Aorta (tissue), 5 donors: ENCODE measurements around the gene HSD3B7. TPM values are rescaled to one million over a fixed set of nuclear protein-coding genes. Genes with fewer than 3 reads are reported as not detected.
A peak's percentile ranks its signal among the peaks of the same experiment; 100 is the strongest.

Experiments
- ATAC-seq: fragments of 200-7000 bp; cut with Tn5 transposase; one replicate; pipeline ENCODE4 v1.9.1; 2022; ENCODE audit warnings: moderate library complexity; ENCODE audit not compliant: low FRiP score
- DNase-seq, 2 donors: peaks; one replicate each; pipeline ENCODE4 v3.0.0-alpha.2; 2020
- H3K27ac ChIP-seq, 2 donors: one replicate each; pipeline ENCODE4 v1.5.1; 2013; ENCODE audit warnings: low read length in 2 of 2, mild to moderate bottlenecking in 2 of 2, moderate library complexity in 2 of 2, control low read depth in 1 of 2, inconsistent platforms in 1 of 2, low read depth in 1 of 2
- H3K27me3 ChIP-seq, 2 donors: one replicate each; pipeline ENCODE4 v1.6.1; 2013; ENCODE audit warnings: control low read depth in 1 of 2, low read length in 1 of 2, mild to moderate bottlenecking in 1 of 2, moderate library complexity in 1 of 2; ENCODE audit not compliant: insufficient read depth in 2 of 2, control insufficient read depth in 1 of 2
- H3K36me3 ChIP-seq, 2 donors: one replicate each; pipeline ENCODE4 v1.6.1; 2013; ENCODE audit warnings: control low read depth in 1 of 2, low read length in 1 of 2, mild to moderate bottlenecking in 1 of 2; ENCODE audit not compliant: insufficient read depth in 2 of 2, control insufficient read depth in 1 of 2
- H3K4me1 ChIP-seq, 2 donors: one replicate each; pipeline ENCODE4 v1.6.1; 2013; ENCODE audit warnings: low read length in 2 of 2, control low read depth in 1 of 2, mild to moderate bottlenecking in 1 of 2, moderate library complexity in 1 of 2; ENCODE audit not compliant: insufficient read depth in 2 of 2, control insufficient read depth in 1 of 2
- H3K4me3 ChIP-seq, 2 donors: one replicate each; pipeline ENCODE4 v1.5.1; 2013; ENCODE audit warnings: low read length in 2 of 2, control low read depth in 1 of 2, mild to moderate bottlenecking in 1 of 2
- H3K9me3 ChIP-seq: one replicate; pipeline ENCODE4 v1.6.1; 2013; ENCODE audit warnings: mild to moderate bottlenecking, low read length; ENCODE audit not compliant: control insufficient read depth
- WGBS, 2 donors: extraction: QIAGEN DNeasy Blood & Tissue Kit; methylation state at CpG; one replicate each; pipeline ENCODE4 v1.1.7; 2013; 5-methylcytosine and 5-hydroxymethylcytosine counted together
- intact Hi-C, 2 donors: fragments of 100-400 bp; cut with DNase I; formaldehyde crosslinking; loops; one replicate each; pipeline versions ENCODE4 v1.14.2 to v1.15.0; 2022
- polyA plus RNA-seq, 2 donors: library from polyadenylated mRNA; stranded (reverse); fragments of 200-250 nt; gene quantifications; one replicate each; pipeline ENCODE4 v1.2.3, GENCODE V29; 2013
- total RNA-seq, 2 donors: library from RNA; stranded (reverse); fragmentation: NEBNext Ultra II Directional; extraction: Animal tissue kit (Norgen Biotek cat#: 25700); gene quantifications; one replicate each; pipeline ENCODE4 v1.2.1, GENCODE V29; 2021
- donor health status: healthy with polysubstance abuse.
- donor health status: Bipolar disorder and iron deficiency.
- donor health status: DM: no; HTN: no; CAD: no.
- donor health status: DM: no; HTN: no; CAD: no.
- donor health status: DM: yes; HTN: yes; CAD: no.

The HSD3B7 gene
- total and polyA plus RNA-seq, 4 donors = 8.6 to 31.3 (median 12.0) TPM

DNA sequence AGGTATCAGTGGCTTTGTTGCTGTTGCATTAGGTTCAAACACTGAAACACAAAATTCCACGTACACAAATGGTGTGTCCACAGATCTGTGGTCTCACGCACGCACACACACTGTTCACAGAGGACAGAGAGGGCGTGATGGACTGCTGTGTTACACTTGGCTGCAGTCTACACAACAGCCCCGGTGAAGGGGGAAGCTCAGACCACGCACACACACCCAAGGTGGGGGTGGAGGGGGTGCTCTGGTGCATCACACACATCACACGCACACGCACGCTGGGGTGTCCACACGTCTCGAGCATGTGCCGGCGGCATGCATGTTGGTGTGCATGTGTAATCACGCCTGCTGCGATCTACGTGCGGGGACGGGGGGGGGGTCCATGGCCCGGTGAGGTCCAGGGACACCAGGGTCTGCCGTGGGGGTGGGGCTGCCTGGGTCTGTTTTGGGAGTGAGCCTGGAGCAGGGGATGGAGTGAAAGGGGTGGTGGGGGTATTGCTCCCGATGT, 7.3 kb downstream of the HSD3B7 start:
- WGBS, 2 donors = 86 to 87% methylated on average over 20 to 21 of the region's 21 CpGs
- DNase-seq = no peak
- Histone ChIP-seq H3K4me3 (no peak overlapping the region), H3K4me1 (no peaks in the 10 kb centered on the region), H3K36me3 (no peaks in the 10 kb centered on the region), H3K27me3 (no peaks in the 10 kb centered on the region), H3K9me3 (no peaks in the 10 kb centered on the region), H3K27ac (no peak overlapping the region)
- intact Hi-C loops = no loop called here
- ATAC-seq = no peak

- no peaks in the 10 kb centered on the region for H3K27me3 ChIP-seq
- H3K36me3 ChIP-seq = no peaks in the 10 kb centered on the region
- H3K4me3 ChIP-seq = no peak overlapping the region
- ATAC-seq = no peak
- intact Hi-C loops = no loop called here
- 87% methylated on average over 29 of the region's 29 CpGs for WGBS, 2 donors
- no peak for DNase-seq
- no peaks in the 10 kb centered on the region for H3K4me1 ChIP-seq
- H3K9me3 ChIP-seq = no peaks in the 10 kb centered on the region
- no peak overlapping the region for H3K27ac ChIP-seq
Observed at GRCh38 chr16:30992931-30993816, 8.2 kb downstream of the HSD3B7 start.

GRCh38 chr16:30995927-30996323, 10.9 kb downstream of the HSD3B7 start:
- Histone ChIP-seq H3K4me1 (no peaks in the 10 kb centered on the region), H3K36me3 (no peaks in the 10 kb centered on the region), H3K27me3 (no peaks in the 10 kb centered on the region), H3K27ac (no peak overlapping the region), H3K9me3 (no peaks in the 10 kb centered on the region), H3K4me3 (no peak overlapping the region)
- 77 to 78% methylated on average over 11 of the region's 11 CpGs for WGBS, 2 donors
- ATAC-seq (no peak), DNase-seq (no peak)
- intact Hi-C loops = loop anchor here in 1 of 2 donors (2.0 to 5.0 kb wide), 3 partner anchors 37 to 146 kb away; partner anchors contain the start of genes STX4, ZNF646 and ZNF668

- Histone ChIP-seq H3K36me3 (no peaks in the 10 kb centered on the region), H3K9me3 (no peaks in the 10 kb centered on the region), H3K4me3 (peak overlapping the region; percentile 29 to 47), H3K27ac (no peak overlapping the region), H3K27me3 (no peaks in the 10 kb centered on the region), H3K4me1 (no peaks in the 10 kb centered on the region)
- ATAC-seq = peak; percentile 14
- WGBS, 2 donors = 19 to 25% methylated on average over 23 of the region's 23 CpGs
- intact Hi-C loops = loop anchor here in 1 of 2 donors (2.0 to 5.0 kb wide), 3 partner anchors 36 to 146 kb away; partner anchors contain the start of genes STX4, ZNF646 and ZNF668
- peak in 1 of 2 donors; percentile 85 for DNase-seq
Observed at GRCh38 chr16:30996324-30996984, 11.4 kb downstream of the HSD3B7 start.

DNA sequence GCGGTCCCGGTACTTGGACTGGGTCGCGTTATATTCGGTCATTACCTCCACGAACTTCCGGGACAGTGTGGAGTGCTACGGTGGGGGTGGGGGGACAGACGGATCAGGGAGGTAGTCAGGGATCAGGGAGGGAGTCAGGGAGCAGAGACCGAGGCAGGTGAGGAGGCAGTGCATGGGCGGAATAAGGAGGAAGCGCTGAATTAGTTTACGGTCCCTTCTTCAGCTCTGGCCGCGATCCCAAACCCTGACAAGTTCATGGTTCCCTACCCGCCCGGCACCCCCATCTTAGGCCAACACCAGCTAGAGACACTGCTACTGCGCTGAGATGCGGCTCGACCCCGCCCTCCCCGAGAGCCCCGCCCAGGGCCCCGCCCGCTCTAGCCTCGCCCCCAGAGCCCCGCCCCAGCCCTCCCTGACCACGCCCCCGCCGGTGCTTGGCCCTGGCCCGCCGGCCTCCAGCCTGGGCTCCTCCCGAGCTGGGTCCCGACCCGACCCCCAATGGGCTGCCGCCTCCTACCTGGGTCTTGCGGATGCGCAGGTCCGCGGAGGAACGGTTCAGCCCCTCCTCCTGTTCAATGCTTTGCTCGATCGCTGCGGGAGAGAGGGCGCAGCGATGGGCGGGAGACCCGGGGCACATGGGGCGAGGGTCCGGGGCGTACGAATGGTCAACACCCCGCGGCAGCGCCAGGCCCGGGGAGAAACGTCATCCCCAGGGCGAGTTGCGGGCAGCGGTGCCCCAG, 12.1 kb downstream of the HSD3B7 start:
- Histone ChIP-seq H3K9me3 (no peaks in the 10 kb centered on the region), H3K36me3 (no peaks in the 10 kb centered on the region), H3K4me3 (peak overlapping the region; percentile 29 to 47), H3K27me3 (no peaks in the 10 kb centered on the region), H3K4me1 (no peaks in the 10 kb centered on the region), H3K27ac (peak overlapping the region in 1 of 2 donors; percentile 69)
- 2 to 4% methylated on average over 44 to 60 of the region's 60 CpGs for WGBS, 2 donors
- intact Hi-C loops = loop anchor here in 1 of 2 donors (2.0 to 5.0 kb wide), 3 partner anchors 36 to 145 kb away; partner anchors contain the start of genes STX4, ZNF646 and ZNF668
- ATAC-seq (peak; percentile 93), DNase-seq (peak; percentile 89 to 96)

- ATAC-seq = peak; percentile 30
- WGBS, 2 donors = 42 to 52% methylated on average over 21 of the region's 21 CpGs
- H3K27me3 ChIP-seq = no peaks in the 10 kb centered on the region
- H3K9me3 ChIP-seq = no peaks in the 10 kb centered on the region
- no peaks in the 10 kb centered on the region for H3K36me3 ChIP-seq
- peak overlapping the region in 1 of 2 donors; percentile 47 for H3K4me3 ChIP-seq
- no peaks in the 10 kb centered on the region for H3K4me1 ChIP-seq
- H3K27ac ChIP-seq = peak overlapping the region; percentile 30 to 69
- DNase-seq = peak in 1 of 2 donors; percentile 80
- intact Hi-C loops = loop anchor here in 1 of 2 donors (2.0 to 5.0 kb wide), 3 partner anchors 35 to 144 kb away; partner anchors contain the start of genes STX4, ZNF646 and ZNF668
Observed at GRCh38 chr16:30997725-30998711, 13.0 kb downstream of the HSD3B7 start.

DNA sequence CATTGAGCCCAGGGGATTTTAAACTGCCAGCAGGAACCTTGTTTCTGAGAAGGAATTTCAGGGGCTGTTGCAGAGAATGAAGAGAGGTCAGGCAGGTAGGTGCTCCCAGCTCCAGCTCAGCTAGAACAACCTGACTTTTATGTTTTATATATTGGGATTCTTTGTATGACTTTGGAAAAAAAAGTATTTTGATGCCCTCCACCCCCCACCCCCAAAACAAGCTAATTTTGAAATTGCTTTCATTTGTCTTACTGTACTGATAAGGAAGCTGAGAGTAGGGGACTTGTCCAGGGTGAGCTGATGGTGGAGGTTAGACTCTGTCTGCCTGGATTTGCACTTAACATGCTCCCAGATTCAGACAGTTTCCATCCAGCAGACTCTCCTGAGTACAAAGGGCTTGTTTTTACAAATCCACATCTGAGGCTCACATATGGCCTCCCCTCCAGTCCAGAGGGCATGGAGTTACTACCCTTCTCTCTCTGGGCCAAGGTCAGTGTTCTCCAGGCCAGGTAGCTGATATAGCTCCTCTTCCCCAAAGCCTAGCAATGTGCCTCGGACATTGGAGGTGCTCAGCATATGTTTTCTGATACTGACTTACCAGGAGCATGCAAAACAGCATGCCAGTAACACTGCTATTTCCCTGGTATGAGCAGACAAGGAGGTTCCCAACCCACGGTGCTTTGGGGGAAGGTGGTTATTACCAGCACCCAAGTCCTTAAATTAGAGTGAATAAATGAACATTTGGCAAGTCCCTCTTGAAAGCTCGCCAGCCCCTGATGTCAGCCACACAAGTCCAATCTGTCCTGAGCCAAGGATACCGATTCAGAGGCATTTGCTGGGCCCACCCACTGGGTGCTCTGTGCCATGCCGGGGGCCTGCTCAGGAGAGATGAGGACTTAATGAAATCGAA, 14.1 kb downstream of the HSD3B7 start:
- 7 to 11% methylated on average over 6 of the region's 6 CpGs for WGBS, 2 donors
- no peaks in the 10 kb centered on the region for H3K9me3 ChIP-seq
- no peaks in the 10 kb centered on the region for H3K36me3 ChIP-seq
- H3K27me3 ChIP-seq = no peaks in the 10 kb centered on the region
- peak overlapping the region; percentile 19 to 29 for H3K27ac ChIP-seq
- no peak overlapping the region for H3K4me3 ChIP-seq
- DNase-seq (peak in 1 of 2 donors; percentile 87), ATAC-seq (no peak)
- no peaks in the 10 kb centered on the region for H3K4me1 ChIP-seq
- intact Hi-C loops = loop anchor here in 1 of 2 donors (5.0 kb wide), 2 partner anchors 73 to 143 kb away; partner anchors contain the start of genes ZNF646 and ZNF668
